LNCAP (cell line): ENCODE data around the gene HLA-DPA1.

ENCODE experiments used
- TF ChIP-seq, protein P1 (sequence below): fragments of 450-650 bp; IDR thresholded peaks from 2 replicates; pipeline ENCODE4 v1.5.1; 2017; ENCODE audit warnings: mild to moderate bottlenecking

HLA-DPA1 gene

DNA sequence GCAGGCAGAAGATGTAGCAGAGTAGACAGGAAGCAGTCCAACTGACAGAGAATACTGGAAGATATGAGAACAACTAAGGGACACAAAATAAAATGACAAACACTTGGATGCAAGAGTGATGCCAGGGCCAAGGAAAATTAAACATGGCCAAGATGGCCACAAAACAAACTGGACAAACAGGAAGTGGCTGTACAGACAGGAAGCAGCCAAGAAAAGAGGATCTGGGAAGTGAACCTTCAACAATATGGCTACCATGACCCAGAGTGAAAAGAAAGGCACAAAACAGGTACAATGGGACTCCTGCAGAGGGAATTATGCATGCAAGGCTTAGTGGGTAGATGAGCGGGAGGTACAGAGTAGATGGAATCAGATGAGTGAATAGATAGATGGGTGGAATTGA, 31.4 kb upstream of the HLA-DPA1 start:
- TF ChIP-seq, protein P1, sequence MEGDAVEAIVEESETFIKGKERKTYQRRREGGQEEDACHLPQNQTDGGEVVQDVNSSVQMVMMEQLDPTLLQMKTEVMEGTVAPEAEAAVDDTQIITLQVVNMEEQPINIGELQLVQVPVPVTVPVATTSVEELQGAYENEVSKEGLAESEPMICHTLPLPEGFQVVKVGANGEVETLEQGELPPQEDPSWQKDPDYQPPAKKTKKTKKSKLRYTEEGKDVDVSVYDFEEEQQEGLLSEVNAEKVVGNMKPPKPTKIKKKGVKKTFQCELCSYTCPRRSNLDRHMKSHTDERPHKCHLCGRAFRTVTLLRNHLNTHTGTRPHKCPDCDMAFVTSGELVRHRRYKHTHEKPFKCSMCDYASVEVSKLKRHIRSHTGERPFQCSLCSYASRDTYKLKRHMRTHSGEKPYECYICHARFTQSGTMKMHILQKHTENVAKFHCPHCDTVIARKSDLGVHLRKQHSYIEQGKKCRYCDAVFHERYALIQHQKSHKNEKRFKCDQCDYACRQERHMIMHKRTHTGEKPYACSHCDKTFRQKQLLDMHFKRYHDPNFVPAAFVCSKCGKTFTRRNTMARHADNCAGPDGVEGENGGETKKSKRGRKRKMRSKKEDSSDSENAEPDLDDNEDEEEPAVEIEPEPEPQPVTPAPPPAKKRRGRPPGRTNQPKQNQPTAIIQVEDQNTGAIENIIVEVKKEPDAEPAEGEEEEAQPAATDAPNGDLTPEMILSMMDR, result no peak

DNA sequence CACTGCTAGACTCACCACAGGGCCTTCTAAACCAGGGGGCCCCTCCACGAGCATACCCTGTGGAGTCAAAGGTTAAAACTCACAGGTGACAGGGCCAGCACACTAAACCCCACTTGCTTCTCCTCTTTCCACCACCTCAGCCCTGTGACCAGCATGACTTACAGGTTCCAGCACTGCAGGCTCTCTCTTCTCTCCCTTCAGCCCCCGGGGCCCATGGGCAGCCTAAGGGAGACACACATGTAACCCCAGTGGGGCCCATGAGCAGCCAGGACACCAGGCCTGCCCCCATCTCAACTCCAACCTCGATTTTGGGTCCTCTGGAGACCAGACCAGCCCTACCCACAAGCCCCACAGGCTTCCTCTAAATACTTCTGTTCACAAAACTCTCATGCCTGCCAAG, 30.3 kb upstream of the HLA-DPA1 start:
- TF ChIP-seq, protein P1, result no peak

DNA sequence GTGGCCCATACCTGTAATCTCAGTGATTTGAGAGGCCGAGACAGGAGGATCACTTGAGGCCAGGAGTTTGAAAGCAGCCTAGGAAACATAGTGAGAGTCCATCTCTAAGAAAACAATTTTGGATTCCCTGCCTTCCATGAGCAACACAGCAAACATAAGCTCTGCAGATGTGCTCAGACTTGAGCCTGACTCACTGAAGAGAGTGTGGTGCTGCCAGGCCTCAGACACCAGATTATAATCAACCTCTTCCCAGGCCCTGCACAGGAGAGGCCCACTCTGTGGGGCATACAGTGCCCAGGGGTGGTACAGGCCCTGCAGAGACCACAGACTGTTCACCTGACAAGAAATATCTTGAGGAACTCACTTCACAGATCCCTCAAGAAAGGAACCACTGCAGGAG, 22.2 kb upstream of the HLA-DPA1 start:
- TF ChIP-seq, protein P1, result no peak

- TF ChIP-seq, protein P1, result no peak
These were observed 20.4 kb upstream of the HLA-DPA1 start for GRCh38 chr6:33093855-33094254.

- TF ChIP-seq, protein P1, result no peak
These were observed 18.9 kb upstream of the HLA-DPA1 start for GRCh38 chr6:33092385-33092784.

- TF ChIP-seq, protein P1, result peak; percentile 51
These were observed 18.5 kb upstream of the HLA-DPA1 start for GRCh38 chr6:33091957-33092356.

DNA sequence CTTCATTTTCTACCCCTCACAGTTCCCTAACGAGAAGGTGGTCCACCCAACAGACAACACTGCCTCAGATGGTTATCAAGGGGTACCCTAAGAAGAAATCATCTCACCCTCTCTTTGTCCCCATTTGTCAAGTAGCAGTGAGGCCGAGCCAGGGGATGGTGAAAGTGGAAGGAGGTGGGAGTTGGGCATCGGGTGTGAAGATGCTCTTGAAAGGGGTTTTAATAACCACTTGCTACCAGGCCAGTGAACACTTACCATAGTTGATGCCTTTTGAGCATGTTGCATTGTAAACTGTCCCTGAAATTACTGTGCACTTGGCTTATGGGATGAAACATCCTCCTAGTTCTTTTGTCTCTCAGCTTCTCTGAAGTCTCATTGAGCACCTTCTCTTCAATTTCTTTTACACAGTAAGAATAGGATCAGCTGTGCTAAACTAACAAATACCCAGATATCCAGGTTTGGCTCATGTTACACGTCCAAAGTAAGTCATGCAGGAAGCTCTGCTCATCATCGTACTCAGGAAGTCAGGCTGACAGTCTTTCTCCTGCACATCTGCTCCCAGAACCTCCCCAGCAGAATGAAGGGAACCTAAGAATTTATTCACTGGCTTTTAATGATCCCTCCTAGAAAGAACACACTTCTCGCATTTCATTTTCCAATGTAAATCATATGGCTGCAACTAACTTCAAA, 15.6 kb upstream of the HLA-DPA1 start:
- TF ChIP-seq, protein P1, result no peak
